K562 (cell line): ENCODE data around the gene RBM20. TPM values are rescaled to one million over a fixed set of nuclear protein-coding genes. Genes with fewer than 3 reads are reported as not detected.
A peak's percentile ranks its signal among the peaks of the same experiment; 100 is the strongest.

Experiments used
- CAMTA2 ChIP-seq: fragments of 250-450 bp; sonication (Bioruptor Pico); conservative IDR thresholded peaks from 2 replicates; pipeline ENCODE4 v1.5.1; 2022
- MTA1 ChIP-seq: fragments of 450-650 bp; IDR thresholded peaks from 2 replicates; pipeline ENCODE4 v1.6.1; 2017; ENCODE audit warnings: borderline replicate concordance
- PHB2 ChIP-seq: fragments of 450-650 bp; IDR thresholded peaks from 2 replicates; pipeline ENCODE4 v1.6.1; 2017; ENCODE audit warnings: low read depth
- POLR2A ChIP-seq: fragments of 450-650 bp; conservative IDR thresholded peaks from 2 replicates; pipeline ENCODE4 v1.6.1; 2016
- SMAD4 ChIP-seq: fragments of 250-450 bp; sonication (Bioruptor Pico); conservative IDR thresholded peaks from 2 replicates; pipeline ENCODE4 v1.8.0; 2021; ENCODE audit warnings: inconsistent platforms, mild to moderate bottlenecking, moderate library complexity
- STAT5B ChIP-seq: fragments of 250-450 bp; sonication (Bioruptor Pico); IDR thresholded peaks from 2 replicates; pipeline ENCODE4 v1.8.0; 2021; ENCODE audit warnings: mild to moderate bottlenecking, inconsistent platforms
- ZNF589 ChIP-seq: fragments of 200-800 bp; sonication (Bioruptor generic); IDR thresholded peaks from 2 replicates; pipeline ENCODE4 v1.6.1; 2016; ENCODE audit warnings: low read depth, missing genetic modification characterization, missing compliant biosample characterization
- polyA plus RNA-seq, 8 experiments: library from polyadenylated mRNA; depleted of rRNA in 4 of 8; stranded (reverse) in 5 of 8; unstranded in 3 of 8; fragments of >200 nt; fragmentation: Nextera tagmentation in 2 of 8; fragmentation: Illumina TruSeq in 1 of 8; extraction: Ambion mirVana in 2 of 8; extraction: Trizol in 1 of 8; gene quantifications; 2 replicates each; pipeline versions ENCODE4 v1.2.1 to v1.2.3, GENCODE V29; 2011 to 2014; ENCODE audit warnings: inconsistent platforms in 1 of 8, missing spikeins in 1 of 8
- total RNA-seq, 7 experiments: library from RNA; depleted of rRNA in 6 of 7; stranded (reverse); fragments of >200 nt in 6 of 7; fragmentation: Illumina TruSeq in 2 of 7; extraction: Trizol in 2 of 7; gene quantifications; 2 replicates each; pipeline versions ENCODE4 v1.2.1 to v1.2.3, GENCODE V29; 2011 to 2021; ENCODE audit warnings: low replicate concordance in 1 of 7
- TF ChIP-seq, protein P1 (sequence below): sonication (generic); formaldehyde crosslinking; IDR thresholded peaks from 2 replicates; pipeline ENCODE4 v1.8.0; 2022; ENCODE audit warnings: mild to moderate bottlenecking, missing genetic modification reagents
- TF ChIP-seq, protein P2 (sequence below), 2 experiments: fragments of 200-800 bp in 1 of 2; sonication (Bioruptor generic) in 1 of 2; sonication (generic) in 1 of 2; formaldehyde crosslinking in 1 of 2; IDR thresholded peaks in 1 of 2; conservative IDR thresholded peaks in 1 of 2; 2 replicates each; pipeline versions ENCODE4 v1.5.0 to v1.6.1; 2016 to 2020; ENCODE audit warnings: missing compliant biosample characterization in 1 of 2, missing genetic modification characterization in 1 of 2, missing genetic modification reagents in 1 of 2
- TF ChIP-seq, protein P3 (sequence below): IDR thresholded peaks from 2 replicates; pipeline ENCODE4 v1.6.1; 2011; ENCODE audit warnings: borderline replicate concordance, low read depth, mild to moderate bottlenecking, moderate library complexity, low read length; ENCODE audit not compliant: insufficient read depth, poor library complexity, severe bottlenecking
- TF ChIP-seq, protein P4 (sequence below): fragments of 450-650 bp; IDR thresholded peaks from 2 replicates; pipeline ENCODE4 v1.6.1; 2017; ENCODE audit warnings: antibody characterized with exemption, mild to moderate bottlenecking

RBM20 gene
- total and polyA plus RNA-seq, 9 of the 15 experiments (the other 6 are each of a cell fraction or from before 2014, with no cell fraction given), result 0.63 to 5.7 (median 3.2) TPM

DNA sequence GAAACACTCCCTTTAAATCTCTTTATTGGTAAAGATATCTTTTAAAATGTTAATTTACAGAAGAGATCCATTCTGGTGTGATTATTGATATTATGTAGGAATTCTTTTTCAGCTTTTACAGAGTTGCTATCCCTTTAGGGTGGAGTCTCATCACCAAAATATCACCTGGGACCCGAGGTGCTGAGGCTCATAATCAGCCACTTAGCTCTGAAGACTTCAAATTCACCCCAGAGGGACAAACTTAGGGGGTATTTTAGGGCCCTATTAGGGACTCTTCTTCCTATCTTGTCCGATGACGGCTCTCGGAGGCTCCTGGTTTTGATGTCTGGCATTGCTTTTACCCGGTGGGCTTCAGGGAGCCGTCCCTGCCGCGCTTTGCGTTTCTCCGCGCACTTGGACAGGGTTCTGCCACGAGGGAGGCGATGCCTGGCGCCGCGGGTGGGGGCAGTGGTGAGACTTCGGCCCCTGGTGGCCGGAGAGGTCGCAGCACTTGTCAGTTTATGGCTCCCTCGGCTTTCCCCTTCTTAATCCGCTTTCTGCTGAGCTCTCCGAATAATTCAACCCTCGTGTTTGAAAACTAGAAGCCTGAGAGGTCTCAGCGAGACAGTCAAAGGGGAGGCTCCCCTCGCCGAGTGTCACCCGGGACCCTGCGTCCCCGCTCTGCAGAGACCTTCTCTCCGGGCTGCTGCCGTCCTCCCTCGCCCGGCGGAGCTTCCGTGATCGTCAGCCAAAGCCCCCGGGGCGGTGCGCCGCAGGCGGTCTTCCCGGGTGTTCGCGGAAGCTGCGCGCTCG lies 27.8 kb downstream of the RBM20 start (continued):
- TF ChIP-seq, protein P1, sequence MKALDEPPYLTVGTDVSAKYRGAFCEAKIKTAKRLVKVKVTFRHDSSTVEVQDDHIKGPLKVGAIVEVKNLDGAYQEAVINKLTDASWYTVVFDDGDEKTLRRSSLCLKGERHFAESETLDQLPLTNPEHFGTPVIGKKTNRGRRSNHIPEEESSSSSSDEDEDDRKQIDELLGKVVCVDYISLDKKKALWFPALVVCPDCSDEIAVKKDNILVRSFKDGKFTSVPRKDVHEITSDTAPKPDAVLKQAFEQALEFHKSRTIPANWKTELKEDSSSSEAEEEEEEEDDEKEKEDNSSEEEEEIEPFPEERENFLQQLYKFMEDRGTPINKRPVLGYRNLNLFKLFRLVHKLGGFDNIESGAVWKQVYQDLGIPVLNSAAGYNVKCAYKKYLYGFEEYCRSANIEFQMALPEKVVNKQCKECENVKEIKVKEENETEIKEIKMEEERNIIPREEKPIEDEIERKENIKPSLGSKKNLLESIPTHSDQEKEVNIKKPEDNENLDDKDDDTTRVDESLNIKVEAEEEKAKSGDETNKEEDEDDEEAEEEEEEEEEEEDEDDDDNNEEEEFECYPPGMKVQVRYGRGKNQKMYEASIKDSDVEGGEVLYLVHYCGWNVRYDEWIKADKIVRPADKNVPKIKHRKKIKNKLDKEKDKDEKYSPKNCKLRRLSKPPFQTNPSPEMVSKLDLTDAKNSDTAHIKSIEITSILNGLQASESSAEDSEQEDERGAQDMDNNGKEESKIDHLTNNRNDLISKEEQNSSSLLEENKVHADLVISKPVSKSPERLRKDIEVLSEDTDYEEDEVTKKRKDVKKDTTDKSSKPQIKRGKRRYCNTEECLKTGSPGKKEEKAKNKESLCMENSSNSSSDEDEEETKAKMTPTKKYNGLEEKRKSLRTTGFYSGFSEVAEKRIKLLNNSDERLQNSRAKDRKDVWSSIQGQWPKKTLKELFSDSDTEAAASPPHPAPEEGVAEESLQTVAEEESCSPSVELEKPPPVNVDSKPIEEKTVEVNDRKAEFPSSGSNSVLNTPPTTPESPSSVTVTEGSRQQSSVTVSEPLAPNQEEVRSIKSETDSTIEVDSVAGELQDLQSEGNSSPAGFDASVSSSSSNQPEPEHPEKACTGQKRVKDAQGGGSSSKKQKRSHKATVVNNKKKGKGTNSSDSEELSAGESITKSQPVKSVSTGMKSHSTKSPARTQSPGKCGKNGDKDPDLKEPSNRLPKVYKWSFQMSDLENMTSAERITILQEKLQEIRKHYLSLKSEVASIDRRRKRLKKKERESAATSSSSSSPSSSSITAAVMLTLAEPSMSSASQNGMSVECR (CRISPR knock-in tag), result peak; percentile 51; the same call in 1 of the 2 replicates
- peak; percentile 51; the same call in 1 of the 2 replicates for TF ChIP-seq ZNF589 (CRISPR knock-in tag)
- TF ChIP-seq POLR2A, result peak; percentile 70
- no peak for TF ChIP-seq MTA1
- TF ChIP-seq SMAD4, result peak; percentile 65
- TF ChIP-seq PHB2, result no peak
- TF ChIP-seq, protein P2, sequence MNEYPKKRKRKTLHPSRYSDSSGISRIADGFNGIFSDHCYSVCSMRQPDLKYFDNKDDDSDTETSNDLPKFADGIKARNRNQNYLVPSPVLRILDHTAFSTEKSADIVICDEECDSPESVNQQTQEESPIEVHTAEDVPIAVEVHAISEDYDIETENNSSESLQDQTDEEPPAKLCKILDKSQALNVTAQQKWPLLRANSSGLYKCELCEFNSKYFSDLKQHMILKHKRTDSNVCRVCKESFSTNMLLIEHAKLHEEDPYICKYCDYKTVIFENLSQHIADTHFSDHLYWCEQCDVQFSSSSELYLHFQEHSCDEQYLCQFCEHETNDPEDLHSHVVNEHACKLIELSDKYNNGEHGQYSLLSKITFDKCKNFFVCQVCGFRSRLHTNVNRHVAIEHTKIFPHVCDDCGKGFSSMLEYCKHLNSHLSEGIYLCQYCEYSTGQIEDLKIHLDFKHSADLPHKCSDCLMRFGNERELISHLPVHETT (CRISPR knock-in tag; conservative IDR thresholded peaks at IDR 0.05 in 1 of 2, IDR thresholded peaks at IDR 0.05 in 1 of 2), result 0 out of 4 replicates have a peak, but pooled peaks of 1 of the 2 experiments have one; percentile 39
- TF ChIP-seq, protein P3, sequence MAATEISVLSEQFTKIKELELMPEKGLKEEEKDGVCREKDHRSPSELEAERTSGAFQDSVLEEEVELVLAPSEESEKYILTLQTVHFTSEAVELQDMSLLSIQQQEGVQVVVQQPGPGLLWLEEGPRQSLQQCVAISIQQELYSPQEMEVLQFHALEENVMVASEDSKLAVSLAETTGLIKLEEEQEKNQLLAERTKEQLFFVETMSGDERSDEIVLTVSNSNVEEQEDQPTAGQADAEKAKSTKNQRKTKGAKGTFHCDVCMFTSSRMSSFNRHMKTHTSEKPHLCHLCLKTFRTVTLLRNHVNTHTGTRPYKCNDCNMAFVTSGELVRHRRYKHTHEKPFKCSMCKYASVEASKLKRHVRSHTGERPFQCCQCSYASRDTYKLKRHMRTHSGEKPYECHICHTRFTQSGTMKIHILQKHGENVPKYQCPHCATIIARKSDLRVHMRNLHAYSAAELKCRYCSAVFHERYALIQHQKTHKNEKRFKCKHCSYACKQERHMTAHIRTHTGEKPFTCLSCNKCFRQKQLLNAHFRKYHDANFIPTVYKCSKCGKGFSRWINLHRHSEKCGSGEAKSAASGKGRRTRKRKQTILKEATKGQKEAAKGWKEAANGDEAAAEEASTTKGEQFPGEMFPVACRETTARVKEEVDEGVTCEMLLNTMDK, result peak; percentile 49
- no peak for TF ChIP-seq CAMTA2 (CRISPR knock-in tag)
- TF ChIP-seq, protein P4, sequence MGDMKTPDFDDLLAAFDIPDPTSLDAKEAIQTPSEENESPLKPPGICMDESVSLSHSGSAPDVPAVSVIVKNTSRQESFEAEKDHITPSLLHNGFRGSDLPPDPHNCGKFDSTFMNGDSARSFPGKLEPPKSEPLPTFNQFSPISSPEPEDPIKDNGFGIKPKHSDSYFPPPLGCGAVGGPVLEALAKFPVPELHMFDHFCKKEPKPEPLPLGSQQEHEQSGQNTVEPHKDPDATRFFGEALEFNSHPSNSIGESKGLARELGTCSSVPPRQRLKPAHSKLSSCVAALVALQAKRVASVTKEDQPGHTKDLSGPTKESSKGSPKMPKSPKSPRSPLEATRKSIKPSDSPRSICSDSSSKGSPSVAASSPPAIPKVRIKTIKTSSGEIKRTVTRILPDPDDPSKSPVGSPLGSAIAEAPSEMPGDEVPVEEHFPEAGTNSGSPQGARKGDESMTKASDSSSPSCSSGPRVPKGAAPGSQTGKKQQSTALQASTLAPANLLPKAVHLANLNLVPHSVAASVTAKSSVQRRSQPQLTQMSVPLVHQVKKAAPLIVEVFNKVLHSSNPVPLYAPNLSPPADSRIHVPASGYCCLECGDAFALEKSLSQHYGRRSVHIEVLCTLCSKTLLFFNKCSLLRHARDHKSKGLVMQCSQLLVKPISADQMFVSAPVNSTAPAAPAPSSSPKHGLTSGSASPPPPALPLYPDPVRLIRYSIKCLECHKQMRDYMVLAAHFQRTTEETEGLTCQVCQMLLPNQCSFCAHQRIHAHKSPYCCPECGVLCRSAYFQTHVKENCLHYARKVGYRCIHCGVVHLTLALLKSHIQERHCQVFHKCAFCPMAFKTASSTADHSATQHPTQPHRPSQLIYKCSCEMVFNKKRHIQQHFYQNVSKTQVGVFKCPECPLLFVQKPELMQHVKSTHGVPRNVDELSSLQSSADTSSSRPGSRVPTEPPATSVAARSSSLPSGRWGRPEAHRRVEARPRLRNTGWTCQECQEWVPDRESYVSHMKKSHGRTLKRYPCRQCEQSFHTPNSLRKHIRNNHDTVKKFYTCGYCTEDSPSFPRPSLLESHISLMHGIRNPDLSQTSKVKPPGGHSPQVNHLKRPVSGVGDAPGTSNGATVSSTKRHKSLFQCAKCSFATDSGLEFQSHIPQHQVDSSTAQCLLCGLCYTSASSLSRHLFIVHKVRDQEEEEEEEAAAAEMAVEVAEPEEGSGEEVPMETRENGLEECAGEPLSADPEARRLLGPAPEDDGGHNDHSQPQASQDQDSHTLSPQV, result peak; percentile 82; the same call in 1 of the 2 replicates
- TF ChIP-seq STAT5B (CRISPR knock-in tag), result no peak
